Fibroblast of lung (primary cell): ENCODE data around the gene ZFR. TPM values are rescaled to one million over a fixed set of nuclear protein-coding genes. Genes with fewer than 3 reads are reported as not detected.

Experiments used
- DNase-seq, 2 donors: peaks; one replicate each; pipeline versions ENCODE4 v3.0.0 to v3.0.0-alpha.2; 2010; ENCODE audit warnings: low read depth in 2 of 2
- H2AFZ ChIP-seq: 2 replicates; pipeline ENCODE4 v1.5.1; 2012; ENCODE audit warnings: low read length, control low read depth, inconsistent platforms
- H3K27ac ChIP-seq: 2 replicates; pipeline ENCODE4 v1.5.1; 2011; ENCODE audit warnings: low read length, control low read depth; ENCODE audit not compliant: insufficient read depth
- H3K27me3 ChIP-seq: 2 replicates; pipeline ENCODE4 v1.5.1; 2011; ENCODE audit warnings: mild to moderate bottlenecking, low read length; ENCODE audit not compliant: control insufficient read depth, insufficient read depth
- H3K36me3 ChIP-seq: 2 replicates; pipeline ENCODE4 v1.5.1; 2011; ENCODE audit warnings: low read length; ENCODE audit not compliant: control insufficient read depth, insufficient read depth
- H3K4me1 ChIP-seq: 2 replicates; pipeline ENCODE4 v1.5.1; 2011; ENCODE audit warnings: low read length; ENCODE audit not compliant: control insufficient read depth, insufficient read depth; ENCODE audit errors: extremely low read depth
- H3K4me2 ChIP-seq: 2 replicates; pipeline ENCODE4 v1.5.1; 2011; ENCODE audit warnings: low read length, control low read depth; ENCODE audit not compliant: insufficient read depth; ENCODE audit errors: extremely low read depth
- H3K4me3 ChIP-seq, 4 experiments: fragments of 200-600 bp in 1 of 4; sonication (generic) in 1 of 4; replicated peaks in 1 of 4; 2 replicates each; pipeline ENCODE4 v1.5.1; 2011 to 2016; ENCODE audit warnings: low read length in 4 of 4, low read depth in 3 of 4, mild to moderate bottlenecking in 3 of 4, control low read depth in 2 of 4, inconsistent platforms in 1 of 4, mixed read lengths in 1 of 4; ENCODE audit not compliant: insufficient read depth in 1 of 4; ENCODE audit errors: control extremely low read depth in 1 of 4
- H3K79me2 ChIP-seq: 2 replicates; pipeline ENCODE4 v1.5.1; 2012; ENCODE audit warnings: mild to moderate bottlenecking, low read length, inconsistent platforms; ENCODE audit not compliant: control insufficient read depth, insufficient read depth
- H3K9ac ChIP-seq: 2 replicates; pipeline ENCODE4 v1.5.1; 2011; ENCODE audit warnings: mild to moderate bottlenecking, low read length, control low read depth; ENCODE audit not compliant: insufficient read depth
- H3K9me3 ChIP-seq: 2 replicates; pipeline ENCODE4 v1.5.1; 2012; ENCODE audit warnings: low read depth, low read length; ENCODE audit not compliant: control insufficient read depth, insufficient read depth
- H4K20me1 ChIP-seq: 2 replicates; pipeline ENCODE4 v1.5.1; 2011; ENCODE audit warnings: low read length; ENCODE audit not compliant: control insufficient read depth, insufficient read depth; ENCODE audit errors: extremely low read depth
- CTCF ChIP-seq, 2 donors: IDR thresholded peaks in 1 of 2; conservative IDR thresholded peaks in 1 of 2; 1 replicate in 1 of 2; 2 replicates in 1 of 2; pipeline ENCODE4 v1.5.1; 2011 to 2012; ENCODE audit warnings: low read length in 2 of 2, control low read depth in 1 of 2, inconsistent platforms in 1 of 2, low read depth in 1 of 2, mild to moderate bottlenecking in 1 of 2
- EZH2 ChIP-seq: IDR thresholded peaks from 2 replicates; pipeline ENCODE4 v1.5.1; 2012; ENCODE audit warnings: low read length, control low read depth, mild to moderate bottlenecking; ENCODE audit errors: missing control alignments
- polyA plus RNA-seq, 2 donors: library from polyadenylated mRNA; depleted of rRNA in 1 of 2; stranded (reverse) in 1 of 2; unstranded in 1 of 2; fragments of >200 nt; gene quantifications; 2 replicates each; pipeline ENCODE4 v1.2.1, GENCODE V29; 2011 to 2012; ENCODE audit warnings: missing spikeins in 1 of 2
- total RNA-seq: library from RNA; depleted of rRNA; stranded (reverse); fragments of >200 nt; gene quantifications from 2 replicates; pipeline ENCODE4 v1.2.1, GENCODE V29; 2014

Gene ZFR
- total and polyA plus RNA-seq, 2 donors (not counting 1 experiment from before 2014, with no cell fraction given): 56.8 to 113 TPM

- Histone ChIP-seq H3K4me2 (no peak overlapping the region), H3K4me1 (peaks cover 5% of the 10 kb centered on the region), H3K27ac (no peak overlapping the region), H3K27me3 (no peaks in the 10 kb centered on the region), H2AFZ (no peak overlapping the region), H4K20me1 (no peaks in the 10 kb centered on the region), H3K36me3 (no peaks in the 10 kb centered on the region), H3K4me3 (no peak overlapping the region), H3K79me2 (peaks cover 34% of the 10 kb centered on the region), H3K9me3 (no peaks in the 10 kb centered on the region), H3K9ac (no peak overlapping the region)
- no peak for DNase-seq
- TF ChIP-seq CTCF (conservative IDR thresholded peaks at IDR 0.05 in 1 of 2, IDR thresholded peaks at IDR 0.05 in 1 of 2; ENCODE audit: low read depth in 1 of 2, low read length in 2 of 2) (no peak), EZH2 (no peak)
Measured at GRCh38 chr5:32309761-32310160, 134.8 kb downstream of the ZFR start.

- no peak overlapping the region for H3K9ac ChIP-seq
- peaks cover 5% of the 10 kb centered on the region for H3K4me1 ChIP-seq
- DNase-seq: peak in 1 of 2 donors; percentile 31
- no peak overlapping the region for H3K4me2 ChIP-seq
- H3K27me3 ChIP-seq: no peaks in the 10 kb centered on the region
- no peaks in the 10 kb centered on the region for H4K20me1 ChIP-seq
- no peaks in the 10 kb centered on the region for H3K36me3 ChIP-seq
- no peak for TF ChIP-seq CTCF (conservative IDR thresholded peaks at IDR 0.05 in 1 of 2, IDR thresholded peaks at IDR 0.05 in 1 of 2; ENCODE audit: low read depth in 1 of 2, low read length in 2 of 2)
- H3K9me3 ChIP-seq: no peaks in the 10 kb centered on the region
- no peak overlapping the region for H3K27ac ChIP-seq
- H3K79me2 ChIP-seq: peaks cover 37% of the 10 kb centered on the region
- no peak overlapping the region for H3K4me3 ChIP-seq
- no peak overlapping the region for H2AFZ ChIP-seq
Measured at GRCh38 chr5:32308946-32309345, 135.6 kb downstream of the ZFR start.

DNA sequence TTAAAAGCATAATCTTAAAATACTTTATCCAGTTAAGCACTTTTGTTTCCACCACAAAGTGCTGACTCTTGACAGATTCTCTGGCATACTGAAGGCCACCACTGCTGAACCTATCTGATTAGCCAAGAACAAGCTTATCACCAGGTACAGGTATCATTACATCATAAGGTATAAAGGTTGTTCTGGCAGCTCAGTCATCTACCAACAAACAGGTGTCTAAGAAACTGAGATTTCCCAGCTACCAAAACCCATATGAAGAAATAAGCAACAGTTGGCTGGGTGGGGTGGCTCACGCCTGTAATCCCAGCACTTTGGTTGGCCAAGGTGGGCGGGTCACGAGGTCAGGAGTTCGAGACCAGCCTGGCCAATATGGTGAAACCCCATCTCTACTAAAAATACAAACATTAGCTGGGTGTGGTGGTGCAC is 136.8 kb downstream of the ZFR start:
- Histone ChIP-seq H2AFZ (no peak overlapping the region), H3K27me3 (no peaks in the 10 kb centered on the region), H3K4me3 (no peak overlapping the region), H4K20me1 (no peaks in the 10 kb centered on the region), H3K9me3 (no peaks in the 10 kb centered on the region), H3K9ac (no peak overlapping the region), H3K4me2 (no peak overlapping the region), H3K4me1 (peaks cover 5% of the 10 kb centered on the region), H3K36me3 (no peaks in the 10 kb centered on the region), H3K79me2 (peaks cover 39% of the 10 kb centered on the region), H3K27ac (no peak overlapping the region)
- DNase-seq: no peak
- no peak for TF ChIP-seq CTCF (conservative IDR thresholded peaks at IDR 0.05 in 1 of 2, IDR thresholded peaks at IDR 0.05 in 1 of 2; ENCODE audit: low read depth in 1 of 2, low read length in 2 of 2)
- no peak for TF ChIP-seq EZH2
